H9 (cell line): Measurements from ENCODE around the gene CDH4. TPM values are rescaled to one million over a fixed set of nuclear protein-coding genes. Genes with fewer than 3 reads are reported as not detected.

ENCODE experiments used
- DNase-seq: peaks from one replicate; pipeline ENCODE4 v3.0.0-alpha.2; 2017
- H2AFZ ChIP-seq: one replicate; pipeline ENCODE4 v1.6.1; 2013; ENCODE audit warnings: mild to moderate bottlenecking, low read length, control low read depth, moderate library complexity
- H2AK5ac ChIP-seq: 2 replicates; pipeline ENCODE4 v1.6.1; 2013; ENCODE audit warnings: low read length, control low read depth, mixed read lengths; ENCODE audit not compliant: insufficient read length
- H2BK120ac ChIP-seq: one replicate; pipeline ENCODE4 v1.6.1; 2013; ENCODE audit warnings: low read depth, mild to moderate bottlenecking, low read length, control low read depth, inconsistent platforms; ENCODE audit not compliant: poor library complexity, severe bottlenecking
- H2BK12ac ChIP-seq: 2 replicates; pipeline ENCODE4 v1.6.1; 2013; ENCODE audit warnings: low read length, control low read depth, mixed read lengths, low read depth; ENCODE audit not compliant: insufficient read length
- H2BK15ac ChIP-seq: 2 replicates; pipeline ENCODE4 v1.6.1; 2013; ENCODE audit warnings: low read depth, low read length, control low read depth
- H2BK20ac ChIP-seq: one replicate; pipeline ENCODE4 v1.6.1; 2013; ENCODE audit warnings: low read depth, mild to moderate bottlenecking, low read length, control low read depth, inconsistent platforms; ENCODE audit not compliant: poor library complexity, severe bottlenecking
- H2BK5ac ChIP-seq: 2 replicates; pipeline ENCODE4 v1.6.1; 2013; ENCODE audit warnings: low read length, control low read depth, mixed read lengths; ENCODE audit not compliant: insufficient read length
- H3K14ac ChIP-seq: 2 replicates; pipeline ENCODE4 v1.6.1; 2013; ENCODE audit warnings: low read length, control low read depth; ENCODE audit not compliant: insufficient read depth
- H3K18ac ChIP-seq: 2 replicates; pipeline ENCODE4 v1.6.1; 2013; ENCODE audit warnings: low read depth, mild to moderate bottlenecking, mixed read lengths, low read length, control low read depth; ENCODE audit not compliant: insufficient read length
- H3K23ac ChIP-seq: 2 replicates; pipeline ENCODE4 v1.6.1; 2013; ENCODE audit warnings: low read length, control low read depth, mixed read lengths, low read depth; ENCODE audit not compliant: insufficient read length
- H3K23me2 ChIP-seq: 2 replicates; pipeline ENCODE4 v1.6.1; 2013; ENCODE audit warnings: low read depth, mild to moderate bottlenecking, mixed read lengths, low read length, control low read depth; ENCODE audit not compliant: insufficient read length, poor library complexity, severe bottlenecking
- H3K27ac ChIP-seq: 2 replicates; pipeline ENCODE4 v1.5.1; 2013; ENCODE audit warnings: low read length, control low read depth, mixed read lengths, low read depth; ENCODE audit not compliant: insufficient read length
- H3K27me3 ChIP-seq: 2 replicates; pipeline ENCODE4 v1.6.1; 2013; ENCODE audit warnings: low read length, control low read depth, inconsistent platforms; ENCODE audit not compliant: insufficient read depth
- H3K4ac ChIP-seq: 2 replicates; pipeline ENCODE4 v1.6.1; 2013; ENCODE audit warnings: low read depth, mild to moderate bottlenecking, control low read depth, inconsistent platforms, low read length, moderate library complexity
- H3K4me1 ChIP-seq: 2 replicates; pipeline ENCODE4 v1.6.1; 2013; ENCODE audit warnings: low read length, control low read depth, inconsistent platforms; ENCODE audit not compliant: insufficient read depth
- H3K4me2 ChIP-seq: 2 replicates; pipeline ENCODE4 v1.6.1; 2013; ENCODE audit warnings: low read length, control low read depth, mixed read lengths; ENCODE audit not compliant: insufficient read length, insufficient read depth
- H3K56ac ChIP-seq: 2 replicates; pipeline ENCODE4 v1.6.1; 2013; ENCODE audit warnings: low read depth, mild to moderate bottlenecking, mixed read lengths, low read length, control low read depth; ENCODE audit not compliant: insufficient read length
- H3K79me1 ChIP-seq: 2 replicates; pipeline ENCODE4 v1.6.1; 2013; ENCODE audit warnings: low read depth, mild to moderate bottlenecking, moderate library complexity, low read length, control low read depth, inconsistent platforms; ENCODE audit not compliant: insufficient read depth, poor library complexity, severe bottlenecking
- H3K79me2 ChIP-seq: 2 replicates; pipeline ENCODE4 v1.6.1; 2013; ENCODE audit warnings: low read length, control low read depth, inconsistent platforms; ENCODE audit not compliant: insufficient read depth
- H3K9ac ChIP-seq: 2 replicates; pipeline ENCODE4 v1.6.1; 2013; ENCODE audit warnings: low read length, control low read depth, mixed read lengths; ENCODE audit not compliant: insufficient read length; ENCODE audit errors: extremely low read depth
- H3K9me3 ChIP-seq: one replicate; pipeline ENCODE4 v1.6.1; 2013; ENCODE audit warnings: low read depth, low read length, inconsistent platforms; ENCODE audit not compliant: control insufficient read depth
- H3T11ph ChIP-seq: one replicate; pipeline ENCODE4 v1.6.1; 2013; ENCODE audit warnings: mild to moderate bottlenecking, low read length, control low read depth, inconsistent platforms
- H4K20me1 ChIP-seq: one replicate; pipeline ENCODE4 v1.6.1; 2013; ENCODE audit not compliant: control insufficient read depth, insufficient read length, insufficient read depth
- H4K5ac ChIP-seq: 2 replicates; pipeline ENCODE4 v1.6.1; 2013; ENCODE audit warnings: low read depth, mild to moderate bottlenecking, mixed read lengths, low read length, control low read depth; ENCODE audit not compliant: insufficient read length
- H4K8ac ChIP-seq: replicated peaks from 2 replicates; pipeline ENCODE4 v1.6.1; 2013; ENCODE audit warnings: low read length, control low read depth, mixed read lengths, low read depth; ENCODE audit not compliant: insufficient read length
- H4K91ac ChIP-seq: 2 replicates; pipeline ENCODE4 v1.6.1; 2013; ENCODE audit warnings: low read depth, mild to moderate bottlenecking, moderate library complexity, mixed read lengths, low read length, control low read depth; ENCODE audit not compliant: insufficient read length
- H3K27ac Mint-ChIP-seq, 3 experiments: 2 replicates in 2 of 3; 3 replicates in 1 of 3; pipeline ENCODE4 v1.8.0; 2020 to 2021; ENCODE audit warnings: mixed read lengths in 3 of 3, mild to moderate bottlenecking in 1 of 3, moderate library complexity in 1 of 3
- H3K27me3 Mint-ChIP-seq: 2 replicates; pipeline ENCODE4 v1.8.0; 2021; ENCODE audit warnings: low read depth, mild to moderate bottlenecking, moderate library complexity, mixed read lengths
- H3K36me3 Mint-ChIP-seq, 3 experiments: 2 replicates in 2 of 3; 3 replicates in 1 of 3; pipeline ENCODE4 v1.8.0; 2020 to 2021; ENCODE audit warnings: low read depth in 3 of 3, mixed read lengths in 3 of 3; ENCODE audit not compliant: insufficient read depth in 1 of 3
- H3K4me1 Mint-ChIP-seq, 2 experiments: 2 replicates each; pipeline ENCODE4 v1.8.0; 2020; ENCODE audit warnings: mixed read lengths in 2 of 2
- H3K4me3 Mint-ChIP-seq, 2 experiments: 2 replicates in 1 of 2; 3 replicates in 1 of 2; pipeline ENCODE4 v1.8.0; 2020 to 2021; ENCODE audit warnings: mild to moderate bottlenecking in 2 of 2, mixed read lengths in 2 of 2, moderate library complexity in 1 of 2
- H3K9me3 Mint-ChIP-seq, 2 experiments: 2 replicates in 1 of 2; 3 replicates in 1 of 2; pipeline ENCODE4 v1.8.0; 2020; ENCODE audit warnings: mild to moderate bottlenecking in 2 of 2, mixed read lengths in 2 of 2, moderate library complexity in 1 of 2
- WGBS: extraction: QIAGEN DNeasy Blood & Tissue Kit; methylation state at CpG from one replicate; pipeline ENCODE4 v1.1.7; 2013; ENCODE audit warnings: missing lambda C conversion rate, low lambda C conversion rate, mixed read lengths; ENCODE audit not compliant: insufficient read length; ENCODE audit errors: extremely low coverage; 5-methylcytosine and 5-hydroxymethylcytosine counted together
- total RNA-seq: library from RNA; stranded (reverse); gene quantifications from 2 replicates; pipeline ENCODE4 v1.2.1, GENCODE V29; 2021
- TF ChIP-seq, protein P1 (sequence below): fragments of 200-600 bp; sonication (generic); conservative IDR thresholded peaks from 3 replicates; pipeline ENCODE4 v1.8.0; 2021; ENCODE audit warnings: antibody characterized with exemption, mild to moderate bottlenecking

Gene CDH4
- total RNA-seq, 1 experiment from 2014 or later, result 3.0 TPM

DNA sequence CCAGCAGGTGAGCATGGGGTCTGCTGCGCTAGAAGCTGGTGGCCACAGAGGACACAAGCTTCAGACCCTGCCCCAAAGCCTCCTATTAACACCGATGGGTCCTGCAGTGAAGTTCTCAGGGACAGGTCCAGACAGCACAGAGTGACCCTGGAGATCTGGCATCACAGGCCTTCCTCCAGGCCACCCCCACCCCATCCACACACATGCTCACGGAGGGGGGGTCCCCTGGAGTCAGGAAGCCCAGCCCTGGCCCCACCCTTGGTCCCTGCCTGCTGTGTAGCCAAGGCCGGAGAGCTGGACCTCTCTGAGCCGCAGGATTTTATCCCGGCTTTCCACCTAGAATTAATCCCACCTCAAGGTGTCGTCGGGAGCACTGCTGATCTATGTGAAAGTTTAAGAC is 646.3 kb downstream of the CDH4 start:
- Mint-ChIP-seq H3K9me3 (no peaks in the 10 kb centered on the region), H3K4me3 (no peak overlapping the region), H3K27me3 (peaks cover 39% of the 10 kb centered on the region), H3K27ac (peak overlapping the region in 1 of 3 experiments; percentile 67; a peak in 1 of 7 replicates), H3K36me3 (no peaks in the 10 kb centered on the region), H3K4me1 (peaks cover 3 to 7% of the 10 kb centered on the region in 2 experiments; a peak in 1 of 4 replicates)
- no peak overlapping the region for H4K5ac ChIP-seq
- no peak overlapping the region for H2BK5ac ChIP-seq
- H3K4me1 ChIP-seq, result no peaks in the 10 kb centered on the region
- H3K27me3 ChIP-seq, result peaks cover 4% of the 10 kb centered on the region; the same call in 1 of the 2 replicates
- no peak overlapping the region for H3K9ac ChIP-seq
- no peak overlapping the region for H3K4me2 ChIP-seq
- H3K79me2 ChIP-seq, result no peaks in the 10 kb centered on the region
- H4K20me1 ChIP-seq, result no peaks in the 10 kb centered on the region
- H3K23me2 ChIP-seq, result no peaks in the 10 kb centered on the region
- H2BK12ac ChIP-seq, result no peak overlapping the region
- H3K4ac ChIP-seq, result no peak overlapping the region
- H2BK15ac ChIP-seq, result no peak overlapping the region
- H4K91ac ChIP-seq, result no peak overlapping the region
- no peak overlapping the region for H3K14ac ChIP-seq
- no peak overlapping the region for H2BK20ac ChIP-seq
- no peak overlapping the region for H4K8ac ChIP-seq
- H3K56ac ChIP-seq, result no peak overlapping the region
- no peak overlapping the region for H2BK120ac ChIP-seq
- no peak overlapping the region for H3K23ac ChIP-seq
- H2AK5ac ChIP-seq, result no peak overlapping the region
- no peak overlapping the region for H3K27ac ChIP-seq
- no peak overlapping the region for H3T11ph ChIP-seq
- no CpG with 5 or more reads among the region's 8 CpGs for WGBS
- no peaks in the 10 kb centered on the region for H3K79me1 ChIP-seq
- no peak overlapping the region for H2AFZ ChIP-seq
- H3K18ac ChIP-seq, result no peak overlapping the region
- H3K9me3 ChIP-seq, result no peaks in the 10 kb centered on the region
- TF ChIP-seq, protein P1, sequence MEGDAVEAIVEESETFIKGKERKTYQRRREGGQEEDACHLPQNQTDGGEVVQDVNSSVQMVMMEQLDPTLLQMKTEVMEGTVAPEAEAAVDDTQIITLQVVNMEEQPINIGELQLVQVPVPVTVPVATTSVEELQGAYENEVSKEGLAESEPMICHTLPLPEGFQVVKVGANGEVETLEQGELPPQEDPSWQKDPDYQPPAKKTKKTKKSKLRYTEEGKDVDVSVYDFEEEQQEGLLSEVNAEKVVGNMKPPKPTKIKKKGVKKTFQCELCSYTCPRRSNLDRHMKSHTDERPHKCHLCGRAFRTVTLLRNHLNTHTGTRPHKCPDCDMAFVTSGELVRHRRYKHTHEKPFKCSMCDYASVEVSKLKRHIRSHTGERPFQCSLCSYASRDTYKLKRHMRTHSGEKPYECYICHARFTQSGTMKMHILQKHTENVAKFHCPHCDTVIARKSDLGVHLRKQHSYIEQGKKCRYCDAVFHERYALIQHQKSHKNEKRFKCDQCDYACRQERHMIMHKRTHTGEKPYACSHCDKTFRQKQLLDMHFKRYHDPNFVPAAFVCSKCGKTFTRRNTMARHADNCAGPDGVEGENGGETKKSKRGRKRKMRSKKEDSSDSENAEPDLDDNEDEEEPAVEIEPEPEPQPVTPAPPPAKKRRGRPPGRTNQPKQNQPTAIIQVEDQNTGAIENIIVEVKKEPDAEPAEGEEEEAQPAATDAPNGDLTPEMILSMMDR, result no peak
- no peak for DNase-seq
